22Rv1 (cell line): ENCODE results near the gene CA5A.

Experiments
- H3K27ac ChIP-seq: fragments of 450-650 bp; 2 replicates; pipeline ENCODE4 v1.5.1; 2017
- ZFX ChIP-seq: fragments of 450-650 bp; IDR thresholded peaks from 2 replicates; pipeline ENCODE4 v1.6.1; 2017; ENCODE audit warnings: antibody characterized with exemption, borderline replicate concordance
- TF ChIP-seq, protein P1 (sequence below): fragments of 450-650 bp; IDR thresholded peaks from 2 replicates; pipeline ENCODE4 v1.5.1; 2017; ENCODE audit warnings: mild to moderate bottlenecking

Gene CA5A

GRCh38 chr16:87966685-87967185 lies 30.4 kb upstream of the CA5A start:
- no peak overlapping the region for H3K27ac ChIP-seq
- no peak for TF ChIP-seq ZFX
- TF ChIP-seq, protein P1, sequence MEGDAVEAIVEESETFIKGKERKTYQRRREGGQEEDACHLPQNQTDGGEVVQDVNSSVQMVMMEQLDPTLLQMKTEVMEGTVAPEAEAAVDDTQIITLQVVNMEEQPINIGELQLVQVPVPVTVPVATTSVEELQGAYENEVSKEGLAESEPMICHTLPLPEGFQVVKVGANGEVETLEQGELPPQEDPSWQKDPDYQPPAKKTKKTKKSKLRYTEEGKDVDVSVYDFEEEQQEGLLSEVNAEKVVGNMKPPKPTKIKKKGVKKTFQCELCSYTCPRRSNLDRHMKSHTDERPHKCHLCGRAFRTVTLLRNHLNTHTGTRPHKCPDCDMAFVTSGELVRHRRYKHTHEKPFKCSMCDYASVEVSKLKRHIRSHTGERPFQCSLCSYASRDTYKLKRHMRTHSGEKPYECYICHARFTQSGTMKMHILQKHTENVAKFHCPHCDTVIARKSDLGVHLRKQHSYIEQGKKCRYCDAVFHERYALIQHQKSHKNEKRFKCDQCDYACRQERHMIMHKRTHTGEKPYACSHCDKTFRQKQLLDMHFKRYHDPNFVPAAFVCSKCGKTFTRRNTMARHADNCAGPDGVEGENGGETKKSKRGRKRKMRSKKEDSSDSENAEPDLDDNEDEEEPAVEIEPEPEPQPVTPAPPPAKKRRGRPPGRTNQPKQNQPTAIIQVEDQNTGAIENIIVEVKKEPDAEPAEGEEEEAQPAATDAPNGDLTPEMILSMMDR, result no peak

DNA sequence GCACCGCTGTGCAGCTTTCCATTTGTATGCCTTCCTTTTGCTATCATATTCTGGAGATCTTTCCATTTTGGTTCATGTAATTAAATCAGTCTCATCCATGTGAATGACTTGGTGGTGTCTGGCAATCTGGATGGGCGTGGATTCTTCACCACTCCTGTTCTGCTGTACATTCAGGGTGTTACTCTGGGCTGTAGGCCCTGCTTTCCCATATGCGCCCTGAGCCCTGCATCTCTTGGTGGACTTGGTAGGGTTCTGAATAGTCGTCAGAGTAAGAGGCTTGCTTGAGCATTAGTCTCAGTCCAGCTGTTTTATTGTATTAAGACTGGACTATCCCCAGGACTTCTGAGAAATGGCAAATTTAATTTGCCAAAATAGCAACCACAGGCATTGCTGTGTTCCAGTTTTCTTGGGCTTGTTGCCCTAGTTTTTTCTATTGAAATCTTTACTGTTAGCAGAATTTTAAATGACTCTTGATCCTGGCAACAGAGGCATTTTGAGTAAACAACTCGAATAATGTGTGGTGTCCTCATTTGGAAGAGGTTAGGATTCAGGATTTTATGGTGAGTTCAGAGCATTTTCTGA lies 29.8 kb upstream of the CA5A start:
- no peak overlapping the region for H3K27ac ChIP-seq
- TF ChIP-seq ZFX, result no peak
- TF ChIP-seq, protein P1, result no peak

DNA sequence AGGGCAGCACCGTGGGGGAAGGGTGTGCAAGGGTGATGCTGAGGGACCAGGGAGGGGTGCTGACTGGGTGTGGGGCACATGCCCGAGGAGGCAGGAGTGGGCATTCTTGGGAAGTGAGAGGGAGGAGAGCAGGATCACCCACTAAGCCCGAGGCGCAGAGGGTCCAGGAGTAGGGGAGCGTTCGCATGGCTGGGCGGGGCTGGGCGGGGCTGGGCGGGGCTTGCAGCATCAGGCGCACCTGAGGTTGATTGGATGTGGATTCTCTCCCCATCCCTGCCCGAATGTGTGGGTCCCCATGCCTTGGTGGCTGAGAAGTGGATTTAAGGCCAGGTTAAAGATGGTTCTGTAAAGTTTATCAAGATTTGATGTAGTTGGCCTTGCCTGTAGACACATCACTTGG lies 29.1 kb upstream of the CA5A start:
- no peak overlapping the region for H3K27ac ChIP-seq
- no peak for TF ChIP-seq ZFX
- TF ChIP-seq, protein P1, result no peak

- H3K27ac ChIP-seq, result no peak overlapping the region
- no peak for TF ChIP-seq ZFX
- TF ChIP-seq, protein P1, result no peak
Measured at GRCh38 chr16:87964049-87964659, 27.8 kb upstream of the CA5A start.

DNA sequence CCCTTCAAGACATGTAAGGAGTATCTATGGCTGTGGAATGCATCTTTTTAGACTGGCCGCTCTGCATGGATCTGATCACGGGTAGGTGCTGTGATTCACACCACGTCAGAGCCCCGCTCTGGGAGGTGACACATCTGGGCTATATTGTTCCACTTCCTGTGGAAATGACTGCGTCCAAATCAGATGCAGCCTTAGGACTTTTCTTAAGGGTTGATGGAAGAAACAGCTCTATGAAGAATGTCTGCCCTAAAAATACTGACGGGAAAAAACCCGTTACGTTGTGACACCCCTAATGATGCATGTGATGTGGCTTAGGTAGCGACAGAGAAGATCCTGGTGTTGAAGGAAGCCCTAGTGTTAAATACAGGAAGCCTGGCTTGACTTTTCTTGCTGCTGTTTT lies 27.1 kb upstream of the CA5A start:
- H3K27ac ChIP-seq, result no peak overlapping the region
- TF ChIP-seq, protein P1, result no peak
- TF ChIP-seq ZFX, result no peak

GRCh38 chr16:87961623-87962022 lies 25.3 kb upstream of the CA5A start:
- TF ChIP-seq, protein P1, result no peak
- TF ChIP-seq ZFX, result no peak
- H3K27ac ChIP-seq, result no peak overlapping the region

GRCh38 chr16:87960852-87961251 lies 24.5 kb upstream of the CA5A start:
- no peak for TF ChIP-seq ZFX
- H3K27ac ChIP-seq, result no peak overlapping the region

DNA sequence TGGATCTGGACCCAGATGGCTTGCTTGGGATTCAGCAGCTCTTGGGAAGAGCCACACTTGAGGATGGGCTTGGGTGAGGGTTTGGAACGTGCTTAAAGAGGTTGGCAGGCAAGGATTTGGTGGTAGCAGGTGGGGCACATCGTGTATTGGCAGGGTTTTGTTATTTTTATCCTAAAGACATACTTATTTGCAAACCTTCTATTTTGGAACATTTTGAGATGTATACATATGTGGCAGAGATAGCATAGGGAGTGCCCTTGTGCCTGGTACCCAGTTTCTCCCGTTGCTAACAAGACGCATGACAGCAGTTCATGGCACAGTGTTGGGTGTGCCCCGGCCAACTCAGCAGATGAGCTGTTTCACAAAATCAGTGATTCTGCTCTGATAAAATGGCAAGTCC lies 24.0 kb upstream of the CA5A start:
- TF ChIP-seq, protein P1, result no peak
- TF ChIP-seq ZFX, result no peak

More for the DNA sequence above, 24.0 kb upstream of the CA5A start:
- H3K27ac ChIP-seq, result no peak overlapping the region
